CD4-positive, alpha-beta T cell (primary cell): ENCODE measurements around the gene FAM131A. TPM values are rescaled to one million over a fixed set of nuclear protein-coding genes. Genes with fewer than 3 reads are reported as not detected.

ENCODE experiments used
- ATAC-seq: fragments of 200-7000 bp; cut with Tn5 transposase; one replicate; pipeline ENCODE4 v1.10.0; 2022; ENCODE audit warnings: mild to moderate bottlenecking; ENCODE audit not compliant: poor library complexity
- CTCF ChIA-PET: fragments of 350-600 bp; sonication (Branson Sonifier 250); formaldehyde crosslinking; loops from one replicate; lab custom pipeline; 2021; ENCODE audit warnings: antibody characterized with exemption, inconsistent platforms; lab: Charles Lee
- POLR2A ChIA-PET: fragments of 350-600 bp; sonication (Branson Sonifier 250); formaldehyde crosslinking; loops from one replicate; lab custom pipeline; 2021; ENCODE audit warnings: antibody characterized with exemption, inconsistent platforms; lab: Charles Lee
- DNase-seq, 14 experiments: peaks; one replicate each; pipeline ENCODE4 v3.0.0-alpha.2; 2013 to 2020; ENCODE audit warnings: mixed read lengths in 2 of 14
- H3K27ac ChIP-seq, 2 donors: one replicate each; pipeline versions ENCODE4 v1.5.1 to v1.7.0; 2013; ENCODE audit warnings: low read length in 2 of 2, low read depth in 1 of 2, mild to moderate bottlenecking in 1 of 2
- H3K27me3 ChIP-seq, 2 experiments: 1 replicate in 1 of 2; 2 replicates in 1 of 2; pipeline versions ENCODE4 v1.6.1 to v1.7.0; 2013; ENCODE audit warnings: low read length in 2 of 2, control low read depth in 1 of 2, mild to moderate bottlenecking in 1 of 2, moderate library complexity in 1 of 2; ENCODE audit not compliant: insufficient read depth in 2 of 2, control insufficient read depth in 1 of 2
- H3K36me3 ChIP-seq: one replicate; pipeline ENCODE4 v1.6.1; 2013; ENCODE audit warnings: low read length, control low read depth; ENCODE audit not compliant: insufficient read depth
- H3K4me1 ChIP-seq: one replicate; pipeline ENCODE4 v1.6.1; 2013; ENCODE audit warnings: low read length, control low read depth; ENCODE audit not compliant: insufficient read depth
- H3K4me3 ChIP-seq: one replicate; pipeline ENCODE4 v1.5.1; 2013; ENCODE audit warnings: mild to moderate bottlenecking, low read length, moderate library complexity
- H3K9me3 ChIP-seq, 2 experiments: 1 replicate in 1 of 2; 2 replicates in 1 of 2; pipeline versions ENCODE4 v1.6.1 to v1.7.0; 2013; ENCODE audit warnings: low read length in 2 of 2, mild to moderate bottlenecking in 2 of 2, control low read depth in 1 of 2, moderate library complexity in 1 of 2; ENCODE audit not compliant: control insufficient read depth in 1 of 2, insufficient read depth in 1 of 2
- H3K27ac Mint-ChIP-seq: one replicate; pipeline ENCODE4 v1.8.0; 2020; ENCODE audit warnings: mixed read lengths
- H3K27me3 Mint-ChIP-seq: one replicate; pipeline ENCODE4 v1.8.0; 2021; ENCODE audit warnings: mixed read lengths
- H3K36me3 Mint-ChIP-seq: one replicate; pipeline ENCODE4 v1.8.0; 2021; ENCODE audit warnings: low read depth, mixed read lengths
- H3K4me1 Mint-ChIP-seq: one replicate; pipeline ENCODE4 v1.8.0; 2021; ENCODE audit warnings: low read depth, mixed read lengths
- H3K4me3 Mint-ChIP-seq: one replicate; pipeline ENCODE4 v1.8.0; 2020; ENCODE audit warnings: mild to moderate bottlenecking, mixed read lengths
- H3K9me3 Mint-ChIP-seq: one replicate; pipeline ENCODE4 v1.8.0; 2020; ENCODE audit warnings: mixed read lengths
- intact Hi-C, 2 experiments: fragments of 100-400 bp; cut with DNase I in 1 of 2; cut with micrococcal nuclease in 1 of 2; formaldehyde crosslinking; loops; one replicate each; pipeline versions ENCODE4 v1.15.1 to v1.9.0; 2023 to 2025; cut with DNase I, micrococcal nuclease
- polyA plus RNA-seq, 2 donors: library from polyadenylated mRNA; unstranded; fragments of 120-200 nt; gene quantifications; one replicate each; pipeline ENCODE4 v1.2.1, GENCODE V29; 2013
- total RNA-seq, 174 experiments: library from RNA in 2 of 174; stranded (reverse) in 2 of 174; gene quantifications; one replicate each; pipeline ENCODE4 v1.2.3 and lab custom pipeline; 2021 to 2026
- TF ChIP-seq, protein P1 (sequence below): fragments of 200-600 bp; IDR thresholded peaks from one replicate; pipeline ENCODE4 v1.8.0; 2022; ENCODE audit warnings: antibody characterized with exemption, mild to moderate bottlenecking

Gene FAM131A, protein sequence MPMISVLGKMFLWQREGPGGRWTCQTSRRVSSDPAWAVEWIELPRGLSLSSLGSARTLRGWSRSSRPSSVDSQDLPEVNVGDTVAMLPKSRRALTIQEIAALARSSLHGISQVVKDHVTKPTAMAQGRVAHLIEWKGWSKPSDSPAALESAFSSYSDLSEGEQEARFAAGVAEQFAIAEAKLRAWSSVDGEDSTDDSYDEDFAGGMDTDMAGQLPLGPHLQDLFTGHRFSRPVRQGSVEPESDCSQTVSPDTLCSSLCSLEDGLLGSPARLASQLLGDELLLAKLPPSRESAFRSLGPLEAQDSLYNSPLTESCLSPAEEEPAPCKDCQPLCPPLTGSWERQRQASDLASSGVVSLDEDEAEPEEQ
- total RNA-seq, result 10 to 100 TPM; 10.4 to 11.0 TPM
- 6.7 TPM for polyA plus RNA-seq (2013, experiment 1 of 2)
- 6.4 TPM for polyA plus RNA-seq (2013, experiment 2 of 2)
- total RNA-seq (lab: John Stamatoyannopoulos, UW), result 3.2 to 31.1 (median 14.2) reads per million in 172 experiments

DNA sequence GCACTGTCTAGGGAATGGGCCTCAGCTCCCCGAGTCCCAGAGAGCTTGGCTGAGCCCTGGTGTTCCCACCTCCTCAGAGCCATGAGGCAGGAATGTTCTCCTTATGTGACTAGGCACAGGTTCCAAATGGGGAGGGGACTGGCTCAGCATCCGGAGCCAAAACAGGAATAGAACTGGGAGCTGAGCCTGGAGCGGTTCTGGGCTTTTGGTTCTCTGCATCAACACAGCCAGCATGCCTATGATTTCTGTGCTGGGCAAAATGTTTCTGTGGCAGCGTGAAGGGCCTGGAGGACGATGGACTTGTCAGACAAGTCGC is at the start of gene FAM131A:
Gene FAM131A, plus strand, starts transcription at position 202 of the 316 bp plus-strand sequence. Its CDS starts 31 bp downstream, at position 233.
- Mint-ChIP-seq H3K27ac (peak within 1 kb of the TSS; percentile 97), H3K4me1 (peaks cover 34% of the 10 kb centered on the region), H3K27me3 (no peaks in the 10 kb centered on the region), H3K36me3 (peaks cover 37% of the 10 kb centered on the region), H3K4me3 (peak within 1 kb of the TSS; percentile 95), H3K9me3 (no peaks in the 10 kb centered on the region)
- Histone ChIP-seq H3K36me3 (peaks cover 34% of the 10 kb centered on the region), H3K27me3 (no peaks in the 10 kb centered on the region), H3K4me3 (peak within 1 kb of the TSS; percentile 64), H3K4me1 (peaks cover 38% of the 10 kb centered on the region), H3K9me3 (no peaks in the 10 kb centered on the region), H3K27ac (no peak within 1 kb of the TSS)
- POLR2A ChIA-PET, result interaction anchor here (0.7 to 1.9 kb wide), 4 partner anchors 9 to 88 kb away, joined by 3 to 6 read pairs (median 4); partner anchors contain the start of genes CLCN2, EEF1AKMT4 and POLR2H
- CTCF ChIA-PET, result interaction anchor here (1.3 kb wide), 1 partner anchor 17 kb away, joined by 3 read pairs; no protein-coding TSS in a partner anchor
- no peak for ATAC-seq
- no peak for DNase-seq
- intact Hi-C loops, result loop anchor here in 1 of 2 experiments (2.0 kb wide), 1 partner anchor 23 kb away; the partner anchor contains the start of genes CLCN2 and POLR2H
- TF ChIP-seq, protein P1, sequence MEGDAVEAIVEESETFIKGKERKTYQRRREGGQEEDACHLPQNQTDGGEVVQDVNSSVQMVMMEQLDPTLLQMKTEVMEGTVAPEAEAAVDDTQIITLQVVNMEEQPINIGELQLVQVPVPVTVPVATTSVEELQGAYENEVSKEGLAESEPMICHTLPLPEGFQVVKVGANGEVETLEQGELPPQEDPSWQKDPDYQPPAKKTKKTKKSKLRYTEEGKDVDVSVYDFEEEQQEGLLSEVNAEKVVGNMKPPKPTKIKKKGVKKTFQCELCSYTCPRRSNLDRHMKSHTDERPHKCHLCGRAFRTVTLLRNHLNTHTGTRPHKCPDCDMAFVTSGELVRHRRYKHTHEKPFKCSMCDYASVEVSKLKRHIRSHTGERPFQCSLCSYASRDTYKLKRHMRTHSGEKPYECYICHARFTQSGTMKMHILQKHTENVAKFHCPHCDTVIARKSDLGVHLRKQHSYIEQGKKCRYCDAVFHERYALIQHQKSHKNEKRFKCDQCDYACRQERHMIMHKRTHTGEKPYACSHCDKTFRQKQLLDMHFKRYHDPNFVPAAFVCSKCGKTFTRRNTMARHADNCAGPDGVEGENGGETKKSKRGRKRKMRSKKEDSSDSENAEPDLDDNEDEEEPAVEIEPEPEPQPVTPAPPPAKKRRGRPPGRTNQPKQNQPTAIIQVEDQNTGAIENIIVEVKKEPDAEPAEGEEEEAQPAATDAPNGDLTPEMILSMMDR, result no peak

DNA sequence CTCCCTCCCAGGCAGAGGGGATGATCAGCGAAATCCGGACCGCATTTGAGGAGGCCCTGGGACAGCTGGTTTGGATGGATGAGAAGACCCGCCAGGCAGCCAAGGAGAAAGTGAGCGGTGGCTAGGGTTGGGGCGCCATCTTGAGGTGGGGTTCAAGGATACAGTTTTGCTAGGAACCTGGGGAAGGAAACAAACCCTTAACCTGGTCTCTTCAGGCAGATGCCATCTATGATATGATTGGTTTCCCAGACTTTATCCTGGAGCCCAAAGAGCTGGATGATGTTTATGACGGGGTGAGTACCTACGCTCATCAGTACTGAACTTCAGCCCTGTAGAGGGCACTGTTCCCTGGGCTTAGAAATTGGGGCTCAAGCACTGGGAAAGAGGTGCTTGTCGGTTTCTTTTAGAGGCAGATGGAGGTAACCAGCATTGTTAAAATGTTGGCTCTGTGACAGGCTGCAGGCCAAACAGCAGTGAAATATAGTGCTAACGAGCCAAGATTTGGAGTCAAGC is 47.9 kb upstream of the FAM131A start:
- DNase-seq (peak in 13 of 14 experiments; percentile 42 to 71 (median 50)), ATAC-seq (peak; percentile 77)
- Histone ChIP-seq H3K36me3 (no peaks in the 10 kb centered on the region), H3K4me1 (peaks cover 5% of the 10 kb centered on the region), H3K4me3 (no peak overlapping the region), H3K9me3 (no peaks in the 10 kb centered on the region), H3K27ac (no peak overlapping the region), H3K27me3 (peaks cover 3% of the 10 kb centered on the region in 2 experiments)
- TF ChIP-seq, protein P1, result peak; percentile 68
- CTCF ChIA-PET, result interaction anchor here (1.0 to 2.3 kb wide), 3 partner anchors 62 to 394 kb away, joined by 3 to 16 read pairs (median 6); no protein-coding TSS in a partner anchor
- intact Hi-C loops, result loop anchor here (1.0 to 5.0 kb wide), 3 partner anchors 62 to 393 kb away; partner anchors contain the start of gene VWA5B2 (in 1 of the 2)
- no peaks in the 10 kb centered on the region for H3K36me3 Mint-ChIP-seq
- no peaks in the 10 kb centered on the region for H3K9me3 Mint-ChIP-seq
- peaks cover 28% of the 10 kb centered on the region for H3K27me3 Mint-ChIP-seq
- no peak overlapping the region for H3K27ac Mint-ChIP-seq
- no peaks in the 10 kb centered on the region for H3K4me1 Mint-ChIP-seq
- no peak overlapping the region for H3K4me3 Mint-ChIP-seq
- POLR2A ChIA-PET, result no interaction called here

DNA sequence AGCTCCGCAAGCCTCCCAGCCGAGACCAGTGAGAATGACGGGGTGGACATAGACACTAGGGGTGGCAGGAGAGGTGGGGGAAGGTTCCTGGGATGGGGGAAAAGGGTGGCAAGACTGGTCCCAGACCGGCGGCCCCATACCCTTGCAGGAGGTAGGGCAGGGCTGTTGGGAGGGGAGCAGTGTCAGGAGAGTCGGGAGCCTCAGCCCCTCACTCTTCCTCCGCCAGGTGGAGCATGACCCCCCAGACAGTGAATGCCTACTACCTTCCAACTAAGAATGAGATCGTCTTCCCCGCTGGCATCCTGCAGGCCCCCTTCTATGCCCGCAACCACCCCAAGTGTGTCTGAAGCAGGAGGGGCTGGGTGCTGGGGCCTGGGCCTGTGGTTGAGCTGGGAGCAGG is 47.1 kb upstream of the FAM131A start:
- Histone ChIP-seq H3K4me3 (no peak overlapping the region), H3K36me3 (no peaks in the 10 kb centered on the region), H3K4me1 (peaks cover 5% of the 10 kb centered on the region), H3K27me3 (peaks cover 3% of the 10 kb centered on the region in 2 experiments), H3K9me3 (no peaks in the 10 kb centered on the region), H3K27ac (no peak overlapping the region)
- ATAC-seq (no peak), DNase-seq (no peak)
- ChIA-PET CTCF (interaction anchor here (1.8 to 2.3 kb wide), 2 partner anchors 63 to 395 kb away, joined by 6 to 16 read pairs; no protein-coding TSS in a partner anchor), POLR2A (no interaction called here)
- Mint-ChIP-seq H3K27ac (no peak overlapping the region), H3K4me3 (no peak overlapping the region), H3K4me1 (no peaks in the 10 kb centered on the region), H3K36me3 (no peaks in the 10 kb centered on the region), H3K9me3 (no peaks in the 10 kb centered on the region), H3K27me3 (peaks cover 28% of the 10 kb centered on the region)
- TF ChIP-seq, protein P1, result no peak
- intact Hi-C loops, result no loop called here
